ENCODE data around the gene OPRM1. TPM values are rescaled to one million over a fixed set of nuclear protein-coding genes. Genes with fewer than 3 reads are reported as not detected.

The OPRM1 gene
- total RNA-seq, 1 donor from 2014 or later = not detected

GRCh38 chr6:154243793-154244750 lies 205.0 kb downstream of the OPRM1 start:
- peaks cover 14% of the 10 kb centered on the region for H3K4me1 Mint-ChIP-seq (ENCODE audit: low read depth)
- no peaks in the 10 kb centered on the region for H3K9me3 Mint-ChIP-seq (ENCODE audit: low read depth)
- no peaks in the 10 kb centered on the region for H3K27me3 Mint-ChIP-seq
- DNase-seq (ENCODE audit: low spot score, unreplicated experiment) = no peak
- no peak overlapping the region for H3K27ac Mint-ChIP-seq
- H3K4me3 Mint-ChIP-seq (ENCODE audit: low read depth) = no peak overlapping the region
- H3K36me3 Mint-ChIP-seq (ENCODE audit: insufficient read depth) = no peaks in the 10 kb centered on the region
- TF ChIP-seq CTCF (IDR thresholded peaks at IDR 0.05; ENCODE audit: unreplicated experiment) = no peak

- peaks cover 15% of the 10 kb centered on the region for H3K4me1 Mint-ChIP-seq (ENCODE audit: low read depth)
- H3K9me3 Mint-ChIP-seq (ENCODE audit: low read depth) = no peaks in the 10 kb centered on the region
- no peak overlapping the region for H3K4me3 Mint-ChIP-seq (ENCODE audit: low read depth)
- no peaks in the 10 kb centered on the region for H3K36me3 Mint-ChIP-seq (ENCODE audit: insufficient read depth)
- no peak for DNase-seq (ENCODE audit: low spot score, unreplicated experiment)
- H3K27ac Mint-ChIP-seq = no peak overlapping the region
- TF ChIP-seq CTCF (IDR thresholded peaks at IDR 0.05; ENCODE audit: unreplicated experiment) = no peak
- H3K27me3 Mint-ChIP-seq = no peaks in the 10 kb centered on the region
Observed at GRCh38 chr6:154245506-154245905, 206.5 kb downstream of the OPRM1 start.

GRCh38 chr6:154246723-154247118 lies 207.7 kb downstream of the OPRM1 start:
- H3K4me3 Mint-ChIP-seq (ENCODE audit: low read depth) = no peak overlapping the region

GRCh38 chr6:154247119-154247861 lies 208.2 kb downstream of the OPRM1 start:
- no peaks in the 10 kb centered on the region for H3K36me3 Mint-ChIP-seq (ENCODE audit: insufficient read depth)
- H3K9me3 Mint-ChIP-seq (ENCODE audit: low read depth) = no peaks in the 10 kb centered on the region
- peak overlapping the region; percentile 71 for H3K27ac Mint-ChIP-seq
- no peak for DNase-seq (ENCODE audit: low spot score, unreplicated experiment)
- peak overlapping the region; percentile 72 for H3K4me3 Mint-ChIP-seq (ENCODE audit: low read depth)
- H3K27me3 Mint-ChIP-seq = no peaks in the 10 kb centered on the region
- H3K4me1 Mint-ChIP-seq (ENCODE audit: low read depth) = peaks cover 15% of the 10 kb centered on the region
- TF ChIP-seq CTCF (IDR thresholded peaks at IDR 0.05; ENCODE audit: unreplicated experiment) = no peak

More at GRCh38 chr6:154246723-154247118, 207.7 kb downstream of the OPRM1 start:
- H3K27me3 Mint-ChIP-seq = no peaks in the 10 kb centered on the region
- TF ChIP-seq CTCF (IDR thresholded peaks at IDR 0.05; ENCODE audit: unreplicated experiment) = no peak
- H3K4me1 Mint-ChIP-seq (ENCODE audit: low read depth) = peaks cover 15% of the 10 kb centered on the region
- no peaks in the 10 kb centered on the region for H3K36me3 Mint-ChIP-seq (ENCODE audit: insufficient read depth)
- DNase-seq (ENCODE audit: low spot score, unreplicated experiment) = no peak
- no peaks in the 10 kb centered on the region for H3K9me3 Mint-ChIP-seq (ENCODE audit: low read depth)
- no peak overlapping the region for H3K27ac Mint-ChIP-seq
